Measurements from ENCODE around the gene UBE3B. TPM values are rescaled to one million over a fixed set of nuclear protein-coding genes. Genes with fewer than 3 reads are reported as not detected.

Gene UBE3B
- total RNA-seq, 1 donor from 2014 or later, result 40.3 TPM

DNA sequence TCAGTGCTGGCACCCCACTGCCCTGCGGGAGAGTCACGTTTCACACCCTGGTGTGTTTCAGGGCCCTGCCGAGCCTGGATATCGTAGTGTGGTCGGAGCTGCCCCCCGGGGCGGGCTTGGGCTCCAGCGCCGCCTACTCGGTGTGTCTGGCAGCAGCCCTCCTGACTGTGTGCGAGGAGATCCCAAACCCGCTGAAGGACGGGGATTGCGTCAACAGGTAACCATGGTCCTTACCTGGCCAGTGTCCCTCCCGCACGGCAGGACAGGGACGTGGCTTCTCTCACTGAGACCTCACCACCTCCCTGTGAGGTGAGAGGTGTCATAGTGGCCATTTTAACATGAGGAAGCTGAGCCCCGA is 103.9 kb downstream of the UBE3B start:
- no peak overlapping the region for H3K4me3 ChIP-seq (ENCODE audit: low read depth, low read length)
- TF ChIP-seq, protein P1, sequence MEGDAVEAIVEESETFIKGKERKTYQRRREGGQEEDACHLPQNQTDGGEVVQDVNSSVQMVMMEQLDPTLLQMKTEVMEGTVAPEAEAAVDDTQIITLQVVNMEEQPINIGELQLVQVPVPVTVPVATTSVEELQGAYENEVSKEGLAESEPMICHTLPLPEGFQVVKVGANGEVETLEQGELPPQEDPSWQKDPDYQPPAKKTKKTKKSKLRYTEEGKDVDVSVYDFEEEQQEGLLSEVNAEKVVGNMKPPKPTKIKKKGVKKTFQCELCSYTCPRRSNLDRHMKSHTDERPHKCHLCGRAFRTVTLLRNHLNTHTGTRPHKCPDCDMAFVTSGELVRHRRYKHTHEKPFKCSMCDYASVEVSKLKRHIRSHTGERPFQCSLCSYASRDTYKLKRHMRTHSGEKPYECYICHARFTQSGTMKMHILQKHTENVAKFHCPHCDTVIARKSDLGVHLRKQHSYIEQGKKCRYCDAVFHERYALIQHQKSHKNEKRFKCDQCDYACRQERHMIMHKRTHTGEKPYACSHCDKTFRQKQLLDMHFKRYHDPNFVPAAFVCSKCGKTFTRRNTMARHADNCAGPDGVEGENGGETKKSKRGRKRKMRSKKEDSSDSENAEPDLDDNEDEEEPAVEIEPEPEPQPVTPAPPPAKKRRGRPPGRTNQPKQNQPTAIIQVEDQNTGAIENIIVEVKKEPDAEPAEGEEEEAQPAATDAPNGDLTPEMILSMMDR (conservative IDR thresholded peaks at IDR 0.05; ENCODE audit: low read depth, low read length), result no peak
- DNase-seq (ENCODE audit: low read depth), result no peak

DNA sequence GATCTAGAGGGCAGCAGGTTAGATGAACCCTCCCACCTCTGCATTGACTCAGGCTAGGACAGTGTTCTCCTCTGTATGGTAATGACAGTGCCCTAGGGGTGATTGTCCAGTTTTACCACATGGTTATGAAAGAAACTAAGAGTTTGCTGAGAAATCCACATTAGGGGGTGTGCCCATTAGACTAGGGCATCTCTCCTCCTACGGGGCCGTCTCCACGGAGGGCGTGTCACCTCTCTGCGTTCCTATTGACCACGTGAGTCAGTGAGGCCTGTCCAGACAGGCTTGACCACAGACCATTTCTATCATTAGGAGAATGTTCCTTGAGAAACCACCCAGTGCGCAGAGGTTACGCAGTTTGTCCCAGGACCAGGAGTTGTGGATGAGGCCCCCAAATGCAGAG is 104.4 kb downstream of the UBE3B start:
- H3K4me3 ChIP-seq (ENCODE audit: low read depth, low read length), result no peak overlapping the region
- TF ChIP-seq, protein P1 (conservative IDR thresholded peaks at IDR 0.05; ENCODE audit: low read depth, low read length), result no peak
- no peak for DNase-seq (ENCODE audit: low read depth)

DNA sequence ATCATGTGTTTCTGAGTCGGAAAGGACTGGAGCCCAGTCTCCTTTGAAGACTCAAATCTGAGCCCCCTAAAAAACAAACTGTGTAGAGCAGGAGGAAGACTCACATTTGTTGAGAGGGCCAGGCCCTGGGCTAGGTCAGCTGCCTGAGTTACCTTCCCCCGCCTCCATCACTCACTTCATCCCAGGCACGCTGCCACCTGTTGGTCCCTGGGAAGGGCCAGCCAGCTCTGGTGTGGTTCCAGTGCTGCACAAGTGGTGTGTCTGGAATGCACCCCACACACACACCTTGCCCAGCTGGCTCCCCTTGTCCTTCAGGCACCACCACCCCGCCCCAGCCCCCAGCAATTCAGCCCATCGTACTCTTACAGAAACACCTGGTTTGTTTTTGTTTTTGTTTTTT is 105.2 kb downstream of the UBE3B start:
- TF ChIP-seq, protein P1 (conservative IDR thresholded peaks at IDR 0.05; ENCODE audit: low read depth, low read length), result peak; percentile 29
- no peak for DNase-seq (ENCODE audit: low read depth)
- no peak overlapping the region for H3K4me3 ChIP-seq (ENCODE audit: low read depth, low read length)

DNA sequence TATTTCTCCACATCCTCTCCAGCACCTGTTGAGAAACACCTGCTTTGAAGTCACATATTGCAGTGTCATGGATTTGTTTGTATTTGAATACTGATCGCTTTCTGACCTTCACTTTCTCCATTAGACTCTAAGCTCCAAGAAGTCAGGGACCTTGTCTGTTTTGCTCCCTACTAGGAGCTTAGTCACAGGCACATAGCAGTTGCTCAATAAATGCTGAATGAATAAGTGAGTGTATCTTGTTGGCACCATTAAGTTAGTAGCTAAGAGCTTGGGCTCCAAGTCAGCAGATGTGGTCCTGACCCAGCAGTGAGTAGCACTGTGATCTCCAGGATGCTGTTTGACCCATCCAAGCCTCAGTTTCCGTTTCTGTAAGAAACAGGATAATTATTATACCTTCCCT is 106.3 kb downstream of the UBE3B start:
- no peak for DNase-seq (ENCODE audit: low read depth)
- H3K4me3 ChIP-seq (ENCODE audit: low read depth, low read length), result no peak overlapping the region
- TF ChIP-seq, protein P1 (conservative IDR thresholded peaks at IDR 0.05; ENCODE audit: low read depth, low read length), result no peak

Other genes with a start within 250 kb of the UBE3B start
- gene FOXN4, start 168.3 kb upstream of the UBE3B start, total RNA-seq, result not detected in 2 replicates
- gene MYO1H, start 129.7 kb upstream of the UBE3B start, total RNA-seq, result not detected in 2 replicates
- 38.1 and 43.8 TPM in 2 replicates for gene KCTD10, start 334 bp upstream of the UBE3B start, total RNA-seq
- 33.3 and 88.4 TPM in 2 replicates for gene MMAB, start 95.9 kb downstream of the UBE3B start, total RNA-seq
- gene MVK, start 96.2 kb downstream of the UBE3B start, total RNA-seq, result 28.5 and 47.1 TPM in 2 replicates
- 0.52 and 2.7 TPM in 2 replicates for gene FAM222A, start 236.2 kb downstream of the UBE3B start, total RNA-seq